H1 (cell line): ENCODE data around the gene PET100. TPM values are rescaled to one million over a fixed set of nuclear protein-coding genes. Genes with fewer than 3 reads are reported as not detected.

Experiments
- CTCF ChIA-PET: fragments of 300-600 bp; sonication (Branson Sonifier 250); formaldehyde crosslinking; loops from one replicate; lab custom pipeline; 2021; ENCODE audit not compliant: partially characterized antibody; lab: Charles Lee
- POLR2A ChIA-PET: fragments of 300-600 bp; sonication (Branson Sonifier 250); formaldehyde crosslinking; loops from one replicate; lab custom pipeline; 2021; ENCODE audit warnings: inconsistent platforms; ENCODE audit not compliant: partially characterized antibody; lab: Charles Lee
- DNase-seq, 2 experiments: peaks; one replicate each; pipeline versions ENCODE4 v3.0.0 to v3.0.0-alpha.2; 2010 to 2022; ENCODE audit warnings: low spot score in 2 of 2, low read depth in 1 of 2, mixed read lengths in 1 of 2
- FAIRE-seq: peaks from 2 replicates; lab custom pipeline; 2011; peaks lifted over from hg19 to GRCh38; lab: Jason Lieb, UNC
- H2AFZ ChIP-seq: 2 replicates; pipeline ENCODE4 v1.8.1; 2012; ENCODE audit warnings: low read length, inconsistent platforms
- H2AK5ac ChIP-seq: 2 replicates; pipeline ENCODE4 v1.6.1; 2013; ENCODE audit warnings: low read depth, low read length
- H2BK120ac ChIP-seq: replicated peaks from 2 replicates; pipeline ENCODE3; 2013; ENCODE audit warnings: low read depth, low read length, inconsistent platforms
- H2BK12ac ChIP-seq: 2 replicates; pipeline ENCODE4 v1.6.1; 2013; ENCODE audit warnings: low read depth, low read length
- H2BK15ac ChIP-seq: 2 replicates; pipeline ENCODE4 v1.6.1; 2013; ENCODE audit warnings: low read length
- H2BK20ac ChIP-seq: 2 replicates; pipeline ENCODE4 v1.6.1; 2013; ENCODE audit warnings: low read length
- H2BK5ac ChIP-seq: 2 replicates; pipeline ENCODE4 v1.6.1; 2013; ENCODE audit warnings: low read depth, low read length
- H3K14ac ChIP-seq: 2 replicates; pipeline ENCODE4 v1.6.1; 2013; ENCODE audit warnings: inconsistent platforms; ENCODE audit not compliant: insufficient read length
- H3K18ac ChIP-seq: 2 replicates; pipeline ENCODE4 v1.6.1; 2013; ENCODE audit warnings: low read length; ENCODE audit errors: extremely low read depth
- H3K23ac ChIP-seq: 2 replicates; pipeline ENCODE4 v1.6.1; 2013; ENCODE audit warnings: inconsistent platforms; ENCODE audit not compliant: insufficient read length
- H3K23me2 ChIP-seq: 2 replicates; pipeline ENCODE4 v1.6.1; 2013; ENCODE audit warnings: low read depth, low read length
- H3K27ac ChIP-seq: 2 replicates; pipeline ENCODE4 v1.6.1; 2011; ENCODE audit warnings: low read depth, low read length, inconsistent platforms
- H3K27me3 ChIP-seq, 4 experiments: replicated peaks in 1 of 4; 1 replicate in 1 of 4; 2 replicates in 3 of 4; pipeline versions ENCODE4 v1.6.1 to v1.8.1; 2011 to 2013; ENCODE audit warnings: low read length in 3 of 4, mild to moderate bottlenecking in 3 of 4, inconsistent platforms in 2 of 4, mixed read lengths in 2 of 4, moderate library complexity in 1 of 4; ENCODE audit not compliant: control insufficient read depth in 3 of 4, insufficient read depth in 3 of 4; ENCODE audit errors: extremely low read depth in 1 of 4
- H3K36me3 ChIP-seq, 4 experiments: 2 replicates each; pipeline versions ENCODE4 v1.6.1 to v1.8.1; 2011 to 2013; ENCODE audit warnings: mild to moderate bottlenecking in 4 of 4, low read length in 3 of 4, moderate library complexity in 2 of 4, control low read depth in 1 of 4, inconsistent platforms in 1 of 4; ENCODE audit not compliant: insufficient read depth in 4 of 4, control insufficient read depth in 2 of 4
- H3K4ac ChIP-seq: replicated peaks from 2 replicates; pipeline ENCODE3; 2013; ENCODE audit warnings: low read length, low read depth, mixed read lengths, inconsistent platforms; ENCODE audit not compliant: insufficient read length
- H3K4me1 ChIP-seq, 4 experiments: replicated peaks in 1 of 4; 1 replicate in 1 of 4; 2 replicates in 3 of 4; pipeline versions ENCODE4 v1.6.1 to v1.8.1; 2011 to 2013; ENCODE audit warnings: low read length in 3 of 4, inconsistent platforms in 2 of 4, mixed read lengths in 1 of 4; ENCODE audit not compliant: insufficient read depth in 4 of 4, control insufficient read depth in 3 of 4
- H3K4me2 ChIP-seq, 2 experiments: 2 replicates each; pipeline versions ENCODE4 v1.6.1 to v1.8.1; 2011 to 2013; ENCODE audit warnings: low read depth in 2 of 2, low read length in 2 of 2, control low read depth in 1 of 2, inconsistent platforms in 1 of 2, mild to moderate bottlenecking in 1 of 2; ENCODE audit not compliant: insufficient read depth in 1 of 2
- H3K4me3 ChIP-seq, 4 experiments: fragments of 200-600, 300-600 bp in 1 of 4; sonication (generic), shearing (Covaris generic), sonication (Bioruptor Twin) in 1 of 4; 2 replicates each; pipeline versions ENCODE4 v1.5.1 to v1.8.1; 2011 to 2016; ENCODE audit warnings: low read length in 4 of 4, low read depth in 3 of 4, control low read depth in 2 of 4, inconsistent platforms in 2 of 4, mild to moderate bottlenecking in 2 of 4, mixed read lengths in 1 of 4, moderate library complexity in 1 of 4; ENCODE audit not compliant: insufficient read depth in 2 of 4; ENCODE audit errors: extremely low read depth in 1 of 4
- H3K56ac ChIP-seq: replicated peaks from 2 replicates; pipeline ENCODE3; 2013; ENCODE audit warnings: low read depth, mild to moderate bottlenecking, mixed read lengths, low read length, inconsistent platforms; ENCODE audit not compliant: insufficient read length
- H3K79me1 ChIP-seq: 2 replicates; pipeline ENCODE4 v1.6.1; 2013; ENCODE audit warnings: low read depth, low read length, control low read depth
- H3K79me2 ChIP-seq, 2 experiments: 2 replicates each; pipeline versions ENCODE4 v1.6.1 to v1.8.1; 2012 to 2013; ENCODE audit warnings: low read length in 2 of 2, mild to moderate bottlenecking in 2 of 2, inconsistent platforms in 1 of 2; ENCODE audit not compliant: insufficient read depth in 2 of 2, control insufficient read depth in 1 of 2
- H3K9ac ChIP-seq, 4 experiments: replicated peaks in 1 of 4; 1 replicate in 1 of 4; 2 replicates in 3 of 4; pipeline versions ENCODE4 v1.6.1 to v1.8.1; 2011 to 2013; ENCODE audit warnings: low read depth in 3 of 4, low read length in 3 of 4, control low read depth in 2 of 4, mild to moderate bottlenecking in 2 of 4, moderate library complexity in 2 of 4, inconsistent platforms in 1 of 4; ENCODE audit errors: extremely low read depth in 1 of 4
- H3K9me3 ChIP-seq, 2 experiments: 2 replicates each; pipeline versions ENCODE4 v1.6.1 to v1.8.1; 2012 to 2013; ENCODE audit warnings: mild to moderate bottlenecking in 2 of 2, moderate library complexity in 2 of 2, control low read depth in 1 of 2, inconsistent platforms in 1 of 2, low read depth in 1 of 2, low read length in 1 of 2, mixed read lengths in 1 of 2; ENCODE audit not compliant: insufficient read depth in 2 of 2
- H4K20me1 ChIP-seq, 2 experiments: replicated peaks in 1 of 2; 2 replicates each; pipeline versions ENCODE3 to v1.8.1; 2011 to 2013; ENCODE audit warnings: inconsistent platforms in 2 of 2, low read length in 2 of 2, mild to moderate bottlenecking in 1 of 2; ENCODE audit not compliant: insufficient read depth in 2 of 2, control insufficient read depth in 1 of 2
- H4K5ac ChIP-seq: 2 replicates; pipeline ENCODE4 v1.6.1; 2013; ENCODE audit warnings: low read length, low read depth, mixed read lengths, inconsistent platforms; ENCODE audit not compliant: insufficient read length
- H4K8ac ChIP-seq: 2 replicates; pipeline ENCODE4 v1.8.0; 2013; ENCODE audit warnings: mild to moderate bottlenecking, moderate library complexity, low read length, inconsistent platforms; ENCODE audit not compliant: insufficient read depth; ENCODE audit errors: extremely low read depth
- H4K91ac ChIP-seq: replicated peaks from 2 replicates; pipeline ENCODE3; 2013; ENCODE audit warnings: low read length, mixed read lengths, inconsistent platforms; ENCODE audit not compliant: insufficient read length
- ATF2 ChIP-seq: IDR thresholded peaks from 2 replicates; pipeline ENCODE4 v1.6.1; 2012; ENCODE audit warnings: low read length, inconsistent platforms
- ATF3 ChIP-seq: IDR thresholded peaks from 2 replicates; pipeline ENCODE4 v1.6.1; 2011; ENCODE audit warnings: low read depth, mild to moderate bottlenecking, low read length; ENCODE audit not compliant: insufficient read depth
- BRCA1 ChIP-seq: IDR thresholded peaks from 2 replicates; pipeline ENCODE4 v1.6.1; 2012; ENCODE audit warnings: low read depth, low read length, improper control_type of control experiment
- CREB1 ChIP-seq: IDR thresholded peaks from 2 replicates; pipeline ENCODE4 v1.6.1; 2012; ENCODE audit warnings: inconsistent platforms
- GABPA ChIP-seq: IDR thresholded peaks from 2 replicates; pipeline ENCODE4 v1.6.1; 2011; ENCODE audit warnings: mild to moderate bottlenecking, low read length, moderate library complexity, borderline replicate concordance; ENCODE audit not compliant: insufficient read depth
- NANOG ChIP-seq: IDR thresholded peaks from 2 replicates; pipeline ENCODE4 v1.6.1; 2011; ENCODE audit warnings: low read length, low read depth, mild to moderate bottlenecking, inconsistent platforms; ENCODE audit not compliant: insufficient read depth, poor library complexity, severe bottlenecking
- POLR2A ChIP-seq, 2 experiments: IDR thresholded peaks; 1 replicate in 1 of 2; 2 replicates in 1 of 2; pipeline ENCODE4 v1.6.1; 2011; ENCODE audit warnings: low read depth in 2 of 2, low read length in 2 of 2, mild to moderate bottlenecking in 2 of 2; ENCODE audit errors: control extremely low read depth in 1 of 2
- RAD21 ChIP-seq, 2 experiments: IDR thresholded peaks in 1 of 2; conservative IDR thresholded peaks in 1 of 2; 2 replicates each; pipeline ENCODE4 v1.6.1; 2011; ENCODE audit warnings: low read depth in 2 of 2, low read length in 2 of 2, improper control_type of control experiment in 1 of 2, inconsistent platforms in 1 of 2, mild to moderate bottlenecking in 1 of 2, moderate library complexity in 1 of 2
- WGBS, 2 experiments: shearing (Covaris generic) in 1 of 2; methylation state at CpG; one replicate each; pipeline versions ENCODE4 v1.1.6 to v1.1.7; 2013 to 2015; ENCODE audit warnings: low lambda C conversion rate in 2 of 2, mixed read lengths in 2 of 2, inconsistent platforms in 1 of 2, low coverage in 1 of 2, missing lambda C conversion rate in 1 of 2; ENCODE audit not compliant: insufficient replicate concordance in 2 of 2, insufficient coverage in 1 of 2, insufficient read length in 1 of 2; ENCODE audit errors: extremely low coverage in 1 of 2, missing lambda C conversion rate in 1 of 2; 5-methylcytosine and 5-hydroxymethylcytosine counted together
- polyA plus RNA-seq, 7 experiments: library from polyadenylated mRNA; depleted of rRNA in 3 of 7; stranded (reverse) in 5 of 7; unstranded in 2 of 7; fragments of >200 nt in 5 of 7; fragments of 200-250 nt in 2 of 7; gene quantifications; 1 replicate in 5 of 7; 2 replicates in 1 of 7; 4 replicates in 1 of 7; pipeline versions ENCODE4 v1.2.1 to v1.2.3, GENCODE V29; 2011 to 2013; ENCODE audit warnings: missing spikeins in 2 of 7, mixed read lengths in 2 of 7
- total RNA-seq: library from RNA; stranded (reverse); fragmentation: NEBNext Ultra II Directional; extraction: Animal tissue kit (Norgen Biotek cat#: 25700); gene quantifications from 2 replicates; pipeline ENCODE4 v1.2.1, GENCODE V29; 2021

The PET100 gene
- total and polyA plus RNA-seq, 2 of the 8 experiments (the other 6 are each of a cell fraction or from before 2014, with no cell fraction given): 80.8 to 105 TPM

DNA sequence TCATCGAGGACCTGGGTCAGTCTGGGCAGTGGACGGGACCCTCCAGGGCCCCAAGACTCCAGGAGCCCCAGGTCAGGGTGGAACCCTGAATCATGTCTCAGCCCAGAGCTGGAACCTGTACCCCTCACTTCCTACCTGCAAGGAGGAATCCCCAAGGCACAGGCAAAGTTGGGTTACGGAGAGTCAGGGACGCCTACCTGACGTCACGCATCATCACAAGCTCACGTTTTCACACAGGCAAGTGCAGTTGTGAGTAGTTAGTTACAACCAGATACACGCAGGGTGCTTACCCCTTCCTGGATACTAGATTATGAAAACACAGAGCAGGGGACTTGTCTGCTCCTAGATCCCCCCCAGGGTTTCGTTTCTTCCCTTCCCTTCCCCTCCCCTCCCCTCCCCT lies 41.2 kb downstream of the PET100 start:
- Histone ChIP-seq H2BK120ac (peak overlapping the region; percentile 43), H3K23me2 (peaks cover 2% of the 10 kb centered on the region; the same call in 1 of the 2 replicates), H3K27ac (no peak overlapping the region), H3K4me2 (peak overlapping the region; percentile 70 to 86), H3K4ac (no peak overlapping the region), H2AFZ (peak overlapping the region; percentile 92), H3K9me3 (no peaks in the 10 kb centered on the region), H2BK20ac (0 out of 2 replicates have a peak overlapping the region, but pooled peaks have one; percentile 72), H4K20me1 (no peaks in the 10 kb centered on the region), H3K23ac (no peak overlapping the region), H3K14ac (no peak overlapping the region), H2BK15ac (no peak overlapping the region), H3K79me2 (no peaks in the 10 kb centered on the region), H2BK12ac (no peak overlapping the region), H3K9ac (no peak overlapping the region), H3K56ac (no peak overlapping the region), H2BK5ac (0 out of 2 replicates have a peak overlapping the region, but pooled peaks have one; percentile 12), H4K5ac (peak overlapping the region; percentile 43), H3K4me1 (peaks cover 0 to 3% (median 1%) of the 10 kb centered on the region in 4 experiments; a peak in 1 of 7 replicates), H4K91ac (peak overlapping the region; percentile 85), H4K8ac (peak overlapping the region; percentile 79; the same call in 1 of the 2 replicates), H3K36me3 (no peaks in the 10 kb centered on the region), H3K79me1 (no peaks in the 10 kb centered on the region), H3K27me3 (peaks cover 0 to 18% (median 11%) of the 10 kb centered on the region in 4 experiments; a peak in 4 of 7 replicates), H3K18ac (peak overlapping the region; percentile 78; the same call in 1 of the 2 replicates), H3K4me3 (peak overlapping the region; percentile 2 to 70 (median 48); a peak in 7 of 8 replicates), H2AK5ac (no peak overlapping the region; the same call in 1 of the 2 replicates)
- DNase-seq: peak in 1 of 2 experiments; percentile 60
- no peak for FAIRE-seq
- WGBS, 2 experiments: 76% methylated on average over 8 of the region's 9 CpGs; no CpG with 5 or more reads in 1 of the 2 experiments
- POLR2A ChIA-PET: interaction anchor here (0.5 to 1.2 kb wide), 2 partner anchors 10 to 130 kb away, joined by 3 read pairs; partner anchors contain the start of gene TRAPPC5
- CTCF ChIA-PET: interaction anchor here (0.5 to 4.7 kb wide), 8 partner anchors 10 to 340 kb away, joined by 3 to 32 read pairs (median 4); partner anchors contain the start of gene TRAPPC5
- TF ChIP-seq RAD21 (IDR thresholded peaks at IDR 0.05 in 1 of 2, conservative IDR thresholded peaks at IDR 0.05 in 1 of 2; ENCODE audit: low read depth in 2 of 2, low read length in 2 of 2) (no peak), ATF2 (no peak), NANOG (no peak), GABPA (no peak), BRCA1 (no peak), POLR2A (IDR thresholded peaks at IDR 0.05; ENCODE audit: control extremely low read depth in 1 of 2, low read depth in 2 of 2, low read length in 2 of 2) (no peak), CREB1 (peak; percentile 72; the same call in 1 of the 2 replicates), ATF3 (no peak)
